Left cardiac atrium (tissue), 4 donors: ENCODE measurements around the gene ARHGEF1. TPM values are rescaled to one million over a fixed set of nuclear protein-coding genes. Genes with fewer than 3 reads are reported as not detected.
"Not testable (repeated sequence)": the region's sequence is repeated elsewhere in the genome, so short reads cannot be mapped to it uniquely, and the experiment has no call there.

ENCODE experiments used
- ATAC-seq, 2 donors: fragments of 200-7000 bp; cut with Tn5 transposase; one replicate each; pipeline ENCODE4 v1.9.1; 2020; ENCODE audit warnings: mild to moderate bottlenecking in 2 of 2, moderate library complexity in 2 of 2
- DNase-seq: peaks from one replicate; pipeline ENCODE4 v3.0.0-alpha.2; 2020
- intact Hi-C, 2 donors: fragments of 100-400 bp; cut with DNase I; formaldehyde crosslinking; loops; one replicate each; pipeline versions ENCODE4 v1.14.1 to v1.15.1; 2022 to 2023
- total RNA-seq, 2 donors: library from RNA; stranded (reverse); fragmentation: NEBNext Ultra II Directional; extraction: Animal tissue kit (Norgen Biotek cat#: 25700); gene quantifications; one replicate each; pipeline ENCODE4 v1.2.1, GENCODE V29; 2021
- donor health status: DM: no; HTN: yes; CAD: no.
- donor health status: DM: no; HTN: yes; CAD: no; lungs with severe emphysema.
- donor health status: DM: yes; HTN: yes; CAD: no.
- donor health status: Dilated cardiomyopathy.

Gene ARHGEF1
- total RNA-seq, 2 donors from 2014 or later, result 47.0 to 59.1 TPM

- DNase-seq (peak; percentile 59), ATAC-seq (no peak)
These were observed 22.4 kb upstream of the ARHGEF1 start for GRCh38 chr19:41860419-41861115.

GRCh38 chr19:41861116-41861768 is 21.7 kb upstream of the ARHGEF1 start:
- DNase-seq (no peak), ATAC-seq (no peak)
- intact Hi-C loops, result no loop called here

More at GRCh38 chr19:41860419-41861115, 22.4 kb upstream of the ARHGEF1 start:
- intact Hi-C loops, result no loop called here

DNA sequence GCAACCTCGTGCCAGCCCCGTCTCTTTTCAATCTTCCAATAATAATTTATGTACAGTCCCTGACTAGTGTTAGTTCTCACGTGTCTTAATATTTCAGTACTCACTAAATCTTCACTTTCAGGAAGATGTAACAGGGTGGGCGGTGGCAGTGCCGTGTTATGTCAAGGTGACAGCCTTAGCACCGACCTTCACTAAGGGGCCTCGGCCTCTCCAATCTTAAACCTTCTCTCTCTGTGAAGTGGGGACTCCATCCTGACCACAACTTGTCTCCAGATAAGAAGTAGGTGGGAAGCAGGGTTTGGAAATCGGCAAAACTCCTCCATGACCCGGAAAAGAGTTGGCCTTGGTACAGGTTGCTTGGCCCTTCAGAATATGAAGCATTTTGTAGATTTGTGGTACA is 21.1 kb upstream of the ARHGEF1 start:
- no peak for DNase-seq
- intact Hi-C loops, result no loop called here
- no peak for ATAC-seq

- intact Hi-C loops, result no loop called here
- ATAC-seq (no peak), DNase-seq (no peak)
These were observed 20.5 kb upstream of the ARHGEF1 start for GRCh38 chr19:41862445-41862986.

DNA sequence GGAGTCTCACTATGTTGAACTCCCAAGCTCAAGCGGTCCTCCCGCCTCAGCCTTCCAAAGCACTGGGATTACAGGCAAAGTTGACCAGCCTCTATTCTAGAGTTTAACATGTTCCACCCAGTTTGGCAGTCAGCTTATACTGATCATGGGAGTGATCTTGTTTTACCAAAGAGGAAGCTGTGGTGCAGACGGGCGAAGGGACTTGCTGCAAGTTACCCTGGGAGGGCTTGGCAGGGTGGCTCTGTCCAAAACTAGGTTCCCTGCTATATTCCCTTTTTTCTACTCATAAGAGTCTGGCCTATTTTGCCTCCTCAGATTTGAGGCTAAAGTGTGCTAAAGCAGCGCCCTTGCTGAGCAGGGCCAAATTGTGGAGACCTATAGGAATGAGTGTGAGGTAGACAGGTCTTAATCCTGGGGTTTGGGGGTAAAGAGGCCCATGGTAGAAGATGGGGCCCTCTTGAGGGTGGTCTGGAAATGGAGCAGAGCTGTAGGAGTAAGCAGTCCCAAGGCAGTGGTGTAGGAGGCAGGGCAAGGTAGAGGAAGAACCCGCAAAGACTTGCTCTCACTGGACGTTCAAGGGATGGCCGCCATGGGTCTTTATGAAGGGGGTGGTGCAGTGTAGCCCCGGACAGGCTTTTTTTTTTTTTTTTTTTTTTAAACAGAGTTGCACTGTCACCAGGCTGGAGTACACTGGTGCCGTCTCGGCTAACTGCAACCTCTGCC is 19.6 kb upstream of the ARHGEF1 start:
- ATAC-seq, result no peak
- no peak for DNase-seq
- intact Hi-C loops, result no loop called here

DNA sequence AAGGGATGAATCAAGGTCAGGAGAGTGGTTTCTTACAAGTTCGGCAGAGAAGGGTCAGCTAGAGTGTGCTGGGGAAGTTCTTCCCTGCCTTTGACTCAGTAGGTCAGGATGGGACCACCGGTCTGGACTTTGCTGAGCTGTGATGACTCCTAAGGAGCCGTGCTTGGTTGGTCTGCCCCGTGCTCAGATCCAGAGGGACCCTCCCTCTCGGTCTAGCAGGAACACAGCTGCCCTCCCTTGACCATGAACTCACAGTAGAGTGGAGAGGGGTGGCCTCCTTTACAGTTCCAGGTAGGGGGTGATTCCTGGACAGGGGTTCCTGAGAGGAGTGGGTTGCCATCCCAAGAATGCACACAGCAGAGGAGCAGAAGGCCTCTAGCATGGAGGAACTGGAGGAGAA is 18.6 kb upstream of the ARHGEF1 start:
- DNase-seq (no peak), ATAC-seq (no peak)
- intact Hi-C loops, result no loop called here

GRCh38 chr19:41866284-41866683 is 16.7 kb upstream of the ARHGEF1 start:
- no peak for DNase-seq

DNA sequence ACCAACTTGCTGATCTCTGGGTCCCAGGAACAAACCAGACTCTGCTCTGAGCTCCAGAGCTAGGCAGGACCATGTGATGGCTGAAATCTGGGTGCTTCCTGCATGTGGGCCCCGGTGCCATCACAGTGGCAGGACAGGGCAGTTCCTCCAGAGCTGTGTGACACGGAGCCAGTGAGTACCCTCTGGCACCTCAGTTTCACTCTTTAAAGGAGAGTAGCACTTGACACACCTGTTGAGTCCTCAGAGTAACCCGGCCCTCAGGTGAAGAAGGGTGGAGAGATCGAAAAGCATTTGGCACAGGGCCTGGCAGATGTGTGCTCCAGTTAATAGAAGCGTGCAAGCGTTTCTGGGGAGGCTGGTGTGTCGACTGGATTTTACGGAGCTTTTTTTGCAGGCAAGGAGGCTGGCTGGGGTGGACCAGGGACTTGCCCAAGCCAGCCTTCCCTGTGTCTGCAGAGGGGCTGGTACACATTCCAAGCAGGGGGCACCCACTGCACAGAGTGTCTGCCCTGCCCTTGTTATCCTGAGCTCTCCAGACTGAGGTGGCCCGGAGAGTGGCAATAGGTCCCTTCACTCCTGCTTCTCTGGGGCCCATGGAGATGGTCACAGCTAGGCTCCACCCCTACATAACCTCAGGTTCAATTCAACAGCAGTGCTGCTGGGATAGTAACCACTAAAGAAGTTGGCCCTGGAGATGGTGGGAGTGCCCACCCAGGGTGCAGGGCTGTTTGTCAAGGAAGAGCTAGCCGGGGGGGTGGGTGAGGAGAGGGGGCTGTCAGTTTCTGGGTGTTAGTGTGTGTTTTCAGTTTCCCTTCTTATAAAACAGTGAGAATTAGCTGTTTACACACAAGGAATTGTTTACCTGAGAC is 14.6 kb upstream of the ARHGEF1 start:
- intact Hi-C loops, result no loop called here
- no peak for DNase-seq
- no peak for ATAC-seq

More at GRCh38 chr19:41866284-41866683, 16.7 kb upstream of the ARHGEF1 start:
- intact Hi-C loops, result no loop called here
- ATAC-seq, result no peak

DNA sequence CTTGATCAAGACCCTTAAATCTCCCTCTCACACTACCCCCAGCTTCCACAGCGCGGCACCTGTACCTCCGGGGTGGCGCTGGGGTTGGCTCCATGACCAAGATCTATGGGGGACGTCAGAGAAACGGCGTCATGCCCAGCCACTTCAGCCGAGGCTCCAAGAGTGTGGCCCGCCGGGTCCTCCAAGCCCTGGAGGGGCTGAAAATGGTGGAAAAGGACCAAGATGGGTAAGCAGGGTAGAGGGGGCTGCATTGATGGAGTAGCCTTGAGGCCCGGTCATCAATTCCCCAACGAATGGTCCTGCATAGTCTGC is 14.0 kb upstream of the ARHGEF1 start:
- ATAC-seq (no peak), DNase-seq (peak; percentile 18)
- intact Hi-C loops, result no loop called here

GRCh38 chr19:41869374-41869955 is 13.5 kb upstream of the ARHGEF1 start:
- intact Hi-C loops, result no loop called here
- no peak for ATAC-seq
- no peak for DNase-seq

DNA sequence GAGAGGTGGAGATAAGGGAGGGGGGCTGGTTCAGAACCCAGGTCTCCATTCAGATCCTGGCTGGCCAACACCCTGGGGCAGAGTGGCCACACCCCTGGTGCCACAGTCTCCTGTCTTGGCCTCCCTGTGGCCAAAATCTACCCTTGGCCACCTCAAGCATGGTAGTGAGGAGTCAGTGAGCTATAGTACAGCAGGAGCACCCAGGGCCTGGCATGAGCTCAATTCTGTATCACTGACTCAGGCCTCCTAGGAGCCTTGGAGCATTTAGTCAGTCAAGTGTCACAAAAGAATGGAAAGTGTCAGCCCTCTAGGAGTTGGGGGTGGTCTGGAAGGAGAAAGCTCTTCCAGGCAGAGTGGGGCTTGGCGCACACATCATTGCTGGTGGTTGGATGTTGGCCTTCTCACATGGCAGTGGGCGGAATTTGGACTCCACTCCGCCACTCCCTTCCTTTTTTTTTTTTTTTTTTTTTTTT is 12.5 kb upstream of the ARHGEF1 start:
- ATAC-seq (peak in 1 of 2 donors; percentile 4), DNase-seq (no peak)
- intact Hi-C loops, result loop anchor here (5.0 to 10.0 kb wide), 2 partner anchors 77 to 204 kb away; partner anchors contain the start of genes GRIK5 (in 1 of the 2) and ZNF574 (in 1 of the 2)

- DNase-seq, result peak; percentile 32
- intact Hi-C loops, result loop anchor here (2.0 to 10.0 kb wide), 3 partner anchors 76 to 203 kb away; partner anchors contain the start of genes GRIK5 (in 1 of the 2) and ZNF574 (in 1 of the 2)
- ATAC-seq, result peak; percentile 8 to 54
These were observed 11.2 kb upstream of the ARHGEF1 start for GRCh38 chr19:41871573-41872383.

GRCh38 chr19:41872384-41872774 is 10.6 kb upstream of the ARHGEF1 start:
- ATAC-seq (no peak), DNase-seq (peak; percentile 10)
- intact Hi-C loops, result loop anchor here (2.0 to 10.0 kb wide), 3 partner anchors 75 to 202 kb away; partner anchors contain the start of genes GRIK5 (in 1 of the 2) and ZNF574 (in 1 of the 2)

DNA sequence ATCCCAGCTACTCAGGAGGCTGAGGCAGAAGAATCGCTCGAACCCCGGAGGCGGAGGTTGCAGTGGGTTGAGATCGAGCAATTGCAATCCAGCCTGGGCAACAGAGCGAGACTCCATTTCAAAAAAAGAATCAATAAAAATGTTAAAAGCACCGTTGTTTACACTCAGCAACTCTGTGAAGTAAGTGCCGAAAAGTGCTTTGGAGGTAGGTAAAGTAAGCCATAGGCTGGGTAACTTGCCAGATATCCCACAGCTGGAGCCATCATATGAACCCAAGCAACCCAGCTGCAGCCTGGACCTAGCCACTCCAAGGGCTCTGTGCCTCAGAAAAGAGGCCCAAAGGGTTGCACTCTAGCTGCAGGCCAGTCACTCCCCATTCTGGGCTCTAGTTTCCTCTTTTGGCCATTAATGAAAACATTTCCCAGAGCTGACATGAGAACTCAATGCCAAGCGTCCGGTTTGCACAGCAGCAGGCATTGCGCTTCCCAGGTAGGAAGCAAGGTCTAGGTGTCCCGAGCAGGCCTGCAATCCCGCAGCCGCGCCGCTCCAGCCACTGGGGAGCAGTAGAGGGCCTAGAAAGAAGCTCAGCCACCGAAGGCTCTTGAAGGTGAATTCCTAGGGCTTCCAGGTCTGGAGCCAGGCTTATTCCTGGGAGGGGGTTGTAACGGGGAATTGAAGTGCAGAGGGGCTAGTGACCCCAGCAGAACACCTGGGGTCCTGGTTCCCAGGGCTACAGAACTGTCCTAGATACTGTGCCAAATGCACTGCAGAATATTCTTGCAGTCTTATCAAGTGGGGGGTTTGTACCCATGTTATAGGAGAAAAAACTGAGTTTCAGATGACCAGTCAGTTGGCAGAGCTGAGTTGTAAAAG is 10.0 kb upstream of the ARHGEF1 start:
- intact Hi-C loops, result loop anchor here (2.0 to 10.0 kb wide), 3 partner anchors 74 to 202 kb away; partner anchors contain the start of genes GRIK5 (in 1 of the 2) and ZNF574 (in 1 of the 2)
- peak; percentile 62 for DNase-seq
- ATAC-seq, result peak in 1 of 2 donors; percentile 59

DNA sequence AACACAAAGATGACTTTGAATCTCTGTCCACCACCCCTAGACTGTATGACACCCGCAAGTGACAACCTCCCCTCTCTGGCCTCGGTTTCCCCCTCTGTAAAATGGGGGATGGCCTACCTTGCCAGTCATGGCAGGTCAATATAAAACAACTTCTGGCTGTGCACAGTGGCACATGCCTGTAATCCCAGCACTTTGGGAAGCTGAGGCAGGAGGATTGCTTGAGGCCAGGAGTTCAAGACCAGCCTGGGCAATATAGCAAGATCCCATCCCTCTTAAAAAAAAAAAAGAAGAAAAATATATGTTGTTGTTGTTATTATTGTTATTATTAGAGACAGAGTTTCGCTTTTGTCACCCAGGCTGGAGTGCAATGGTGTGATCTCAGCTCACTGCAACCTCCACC is 7.0 kb upstream of the ARHGEF1 start:
- intact Hi-C loops, result loop anchor here in 1 of 2 donors (10.0 kb wide), 1 partner anchor 199 kb away; the partner anchor contains the start of genes GRIK5 and ZNF574
- not testable (repeated sequence) for ATAC-seq, DNase-seq
